Loucy (cell line): ENCODE data around the gene AQP4.

ENCODE experiments used
- CTCF ChIP-seq: fragments of 200-600 bp; sonication (generic); conservative IDR thresholded peaks from 2 replicates; pipeline ENCODE4 v1.5.1; 2014; ENCODE audit warnings: mild to moderate bottlenecking, antibody characterized with exemption, low read length
- EZH2phosphoT487 ChIP-seq: fragments of 200-600 bp; IDR thresholded peaks from 2 replicates; pipeline ENCODE4 v1.6.1; 2018; ENCODE audit warnings: antibody characterized with exemption, mild to moderate bottlenecking, moderate library complexity, borderline replicate concordance

- TF ChIP-seq CTCF (no peak), EZH2phosphoT487 (no peak)
Observed at GRCh38 chr18:26819046-26819445, 46.5 kb downstream of the AQP4 start.
